ENCODE measurements around the gene IRS2. TPM values are rescaled to one million over a fixed set of nuclear protein-coding genes. Genes with fewer than 3 reads are reported as not detected.

Gene IRS2
- total and polyA plus RNA-seq, 2 donors (not counting 1 experiment from before 2014, with no cell fraction given), result 2.3 TPM

DNA sequence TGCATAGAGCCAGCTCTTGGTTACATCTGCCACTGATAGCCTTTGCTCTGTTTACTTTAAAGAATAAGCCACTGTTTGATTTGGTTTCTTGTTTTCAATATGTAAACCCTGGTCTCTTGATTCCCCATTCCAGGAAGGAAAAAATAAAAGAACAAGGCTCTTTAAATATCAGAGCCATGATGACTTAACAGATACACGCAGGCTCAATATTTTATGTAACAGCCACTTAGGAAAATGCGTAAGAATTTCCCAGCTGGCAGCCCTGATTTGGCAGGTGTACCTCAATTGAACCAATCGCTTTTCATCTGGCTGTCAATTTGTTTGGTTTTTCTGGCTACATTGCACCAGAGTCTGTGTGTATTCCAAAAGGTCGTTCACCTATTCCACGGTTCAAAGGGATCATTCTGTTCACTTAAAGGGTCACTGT is 65.6 kb downstream of the IRS2 start:
- H3K27me3 ChIP-seq (ENCODE audit: control insufficient read depth, insufficient read depth, low read length), result peaks cover 3% of the 10 kb centered on the region
- H4K20me1 ChIP-seq (ENCODE audit: control insufficient read depth, extremely low read depth, insufficient read depth, low read length), result no peaks in the 10 kb centered on the region
- no peaks in the 10 kb centered on the region for H3K9me3 ChIP-seq (ENCODE audit: control insufficient read depth, insufficient read depth, low read depth, low read length)
- H3K4me1 ChIP-seq (ENCODE audit: control insufficient read depth, extremely low read depth, insufficient read depth, low read length), result no peaks in the 10 kb centered on the region
- no peak overlapping the region for H3K4me3 ChIP-seq (replicated peaks in 1 of 4; ENCODE audit: control extremely low read depth in 1 of 4, insufficient read depth in 1 of 4, low read depth in 3 of 4, low read length in 4 of 4)
- no peak for DNase-seq (ENCODE audit: low read depth in 2 of 2)
- H3K27ac ChIP-seq (ENCODE audit: insufficient read depth, low read length), result no peak overlapping the region
- no peak overlapping the region for H2AFZ ChIP-seq (ENCODE audit: low read length)
- no peaks in the 10 kb centered on the region for H3K79me2 ChIP-seq (ENCODE audit: control insufficient read depth, insufficient read depth, low read length)
- no peaks in the 10 kb centered on the region for H3K36me3 ChIP-seq (ENCODE audit: control insufficient read depth, insufficient read depth, low read length)
- TF ChIP-seq, protein P1, sequence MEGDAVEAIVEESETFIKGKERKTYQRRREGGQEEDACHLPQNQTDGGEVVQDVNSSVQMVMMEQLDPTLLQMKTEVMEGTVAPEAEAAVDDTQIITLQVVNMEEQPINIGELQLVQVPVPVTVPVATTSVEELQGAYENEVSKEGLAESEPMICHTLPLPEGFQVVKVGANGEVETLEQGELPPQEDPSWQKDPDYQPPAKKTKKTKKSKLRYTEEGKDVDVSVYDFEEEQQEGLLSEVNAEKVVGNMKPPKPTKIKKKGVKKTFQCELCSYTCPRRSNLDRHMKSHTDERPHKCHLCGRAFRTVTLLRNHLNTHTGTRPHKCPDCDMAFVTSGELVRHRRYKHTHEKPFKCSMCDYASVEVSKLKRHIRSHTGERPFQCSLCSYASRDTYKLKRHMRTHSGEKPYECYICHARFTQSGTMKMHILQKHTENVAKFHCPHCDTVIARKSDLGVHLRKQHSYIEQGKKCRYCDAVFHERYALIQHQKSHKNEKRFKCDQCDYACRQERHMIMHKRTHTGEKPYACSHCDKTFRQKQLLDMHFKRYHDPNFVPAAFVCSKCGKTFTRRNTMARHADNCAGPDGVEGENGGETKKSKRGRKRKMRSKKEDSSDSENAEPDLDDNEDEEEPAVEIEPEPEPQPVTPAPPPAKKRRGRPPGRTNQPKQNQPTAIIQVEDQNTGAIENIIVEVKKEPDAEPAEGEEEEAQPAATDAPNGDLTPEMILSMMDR (conservative IDR thresholded peaks at IDR 0.05 in 1 of 2, IDR thresholded peaks at IDR 0.05 in 1 of 2; ENCODE audit: low read depth in 1 of 2, low read length in 2 of 2), result no peak
- TF ChIP-seq EZH2 (IDR thresholded peaks at IDR 0.05; ENCODE audit: low read length, missing control alignments), result no peak
- H3K9ac ChIP-seq (ENCODE audit: insufficient read depth, low read length), result no peak overlapping the region
- H3K4me2 ChIP-seq (ENCODE audit: extremely low read depth, insufficient read depth, low read length), result no peak overlapping the region

DNA sequence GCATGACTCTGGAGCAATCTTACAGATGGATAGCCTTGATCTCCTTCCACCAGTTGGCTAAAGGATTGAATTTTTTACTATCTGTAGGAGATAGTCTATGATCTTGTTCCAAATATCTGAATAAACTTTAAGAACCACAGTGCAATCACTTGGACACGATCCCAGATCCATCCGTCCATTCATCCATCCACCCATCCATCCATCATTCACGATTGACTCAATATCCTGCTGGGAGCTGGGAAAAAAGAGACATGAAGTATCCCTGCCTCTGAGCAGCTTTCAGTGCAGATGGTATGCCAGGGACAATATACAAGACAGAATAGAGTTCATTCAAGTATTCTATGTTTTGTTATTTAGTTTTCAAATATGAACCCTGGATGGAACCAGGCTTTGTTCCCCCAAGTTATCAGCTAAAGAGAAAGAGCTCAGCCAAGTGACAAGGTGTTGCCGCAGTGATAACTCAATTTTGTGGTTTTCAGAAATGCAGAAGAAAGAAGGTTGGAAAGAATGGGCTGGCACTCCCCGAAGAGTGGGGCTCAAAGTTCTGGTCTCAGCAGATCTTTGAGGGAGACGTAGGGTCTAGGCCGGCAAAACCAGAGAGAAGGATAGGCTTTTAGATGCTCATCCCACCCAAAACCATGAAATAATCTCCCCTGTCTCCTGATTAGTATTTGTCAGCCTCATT is 66.3 kb downstream of the IRS2 start:
- Histone ChIP-seq H3K27me3 (ENCODE audit: control insufficient read depth, insufficient read depth, low read length) (peaks cover 3% of the 10 kb centered on the region), H3K27ac (ENCODE audit: insufficient read depth, low read length) (no peak overlapping the region), H3K4me3 (replicated peaks in 1 of 4; ENCODE audit: control extremely low read depth in 1 of 4, insufficient read depth in 1 of 4, low read depth in 3 of 4, low read length in 4 of 4) (no peak overlapping the region), H3K79me2 (ENCODE audit: control insufficient read depth, insufficient read depth, low read length) (no peaks in the 10 kb centered on the region), H4K20me1 (ENCODE audit: control insufficient read depth, extremely low read depth, insufficient read depth, low read length) (no peaks in the 10 kb centered on the region), H3K4me2 (ENCODE audit: extremely low read depth, insufficient read depth, low read length) (no peak overlapping the region), H2AFZ (ENCODE audit: low read length) (no peak overlapping the region), H3K36me3 (ENCODE audit: control insufficient read depth, insufficient read depth, low read length) (no peaks in the 10 kb centered on the region), H3K9me3 (ENCODE audit: control insufficient read depth, insufficient read depth, low read depth, low read length) (no peaks in the 10 kb centered on the region), H3K9ac (ENCODE audit: insufficient read depth, low read length) (no peak overlapping the region), H3K4me1 (ENCODE audit: control insufficient read depth, extremely low read depth, insufficient read depth, low read length) (no peaks in the 10 kb centered on the region)
- no peak for TF ChIP-seq EZH2 (IDR thresholded peaks at IDR 0.05; ENCODE audit: low read length, missing control alignments)
- TF ChIP-seq, protein P1 (conservative IDR thresholded peaks at IDR 0.05 in 1 of 2, IDR thresholded peaks at IDR 0.05 in 1 of 2; ENCODE audit: low read depth in 1 of 2, low read length in 2 of 2), result no peak
- DNase-seq (ENCODE audit: low read depth in 2 of 2), result no peak

DNA sequence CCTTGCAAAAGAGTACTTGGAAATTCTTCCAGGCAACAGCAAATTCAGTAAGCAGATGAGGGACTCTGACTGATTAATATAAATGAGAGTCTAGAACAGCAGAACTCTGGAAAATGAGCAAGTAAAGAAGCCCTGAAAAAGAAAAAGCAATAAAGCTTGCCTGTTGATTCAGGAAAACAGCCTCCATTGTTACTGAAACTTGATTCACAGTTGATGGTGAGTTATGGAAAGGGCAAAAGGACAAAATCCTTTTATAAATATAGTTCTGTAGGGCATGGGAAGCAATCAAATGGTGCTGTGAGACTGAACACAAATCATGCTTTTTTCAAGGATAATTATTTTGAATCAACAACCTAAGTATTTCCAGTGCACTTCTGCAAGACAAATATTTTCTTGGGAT is 67.7 kb downstream of the IRS2 start:
- DNase-seq (ENCODE audit: low read depth in 2 of 2), result no peak
- Histone ChIP-seq H3K27me3 (ENCODE audit: control insufficient read depth, insufficient read depth, low read length) (peaks cover 3% of the 10 kb centered on the region), H3K27ac (ENCODE audit: insufficient read depth, low read length) (no peak overlapping the region), H3K4me2 (ENCODE audit: extremely low read depth, insufficient read depth, low read length) (no peak overlapping the region), H3K79me2 (ENCODE audit: control insufficient read depth, insufficient read depth, low read length) (no peaks in the 10 kb centered on the region), H3K4me1 (ENCODE audit: control insufficient read depth, extremely low read depth, insufficient read depth, low read length) (no peaks in the 10 kb centered on the region), H3K4me3 (replicated peaks in 1 of 4; ENCODE audit: control extremely low read depth in 1 of 4, insufficient read depth in 1 of 4, low read depth in 3 of 4, low read length in 4 of 4) (no peak overlapping the region), H3K9me3 (ENCODE audit: control insufficient read depth, insufficient read depth, low read depth, low read length) (no peaks in the 10 kb centered on the region), H3K9ac (ENCODE audit: insufficient read depth, low read length) (no peak overlapping the region), H2AFZ (ENCODE audit: low read length) (no peak overlapping the region), H3K36me3 (ENCODE audit: control insufficient read depth, insufficient read depth, low read length) (no peaks in the 10 kb centered on the region), H4K20me1 (ENCODE audit: control insufficient read depth, extremely low read depth, insufficient read depth, low read length) (no peaks in the 10 kb centered on the region)
- TF ChIP-seq EZH2 (IDR thresholded peaks at IDR 0.05; ENCODE audit: low read length, missing control alignments), result no peak
- TF ChIP-seq, protein P1 (conservative IDR thresholded peaks at IDR 0.05 in 1 of 2, IDR thresholded peaks at IDR 0.05 in 1 of 2; ENCODE audit: low read depth in 1 of 2, low read length in 2 of 2), result no peak

Measured in fibroblast of lung (primary cell).